Gastrocnemius medialis (tissue), 4 donors: ENCODE measurements around the gene NSMCE1. TPM values are rescaled to one million over a fixed set of nuclear protein-coding genes. Genes with fewer than 3 reads are reported as not detected.

Experiments
- ATAC-seq, 2 donors: fragments of 150-250 bp; one replicate each; pipeline ENCODE4 v1.9.1; 2016
- DNase-seq, 2 donors: peaks; one replicate each; pipeline ENCODE4 v3.0.0-alpha.2; 2019
- H3K27ac ChIP-seq, 4 donors: fragments of 200-600 bp; sonication (generic); 1 replicate in 1 of 4; 2 replicates in 3 of 4; pipeline ENCODE4 v1.5.1; 2016 to 2018; ENCODE audit warnings: mild to moderate bottlenecking in 2 of 4, moderate library complexity in 1 of 4
- H3K27me3 ChIP-seq, 3 donors: fragments of 200-600 bp; sonication (generic) in 2 of 3; 1 replicate in 1 of 3; 2 replicates in 2 of 3; pipeline versions ENCODE4 v1.5.1 to v1.6.0; 2016 to 2019; ENCODE audit warnings: mild to moderate bottlenecking in 1 of 3, moderate library complexity in 1 of 3
- H3K36me3 ChIP-seq, 2 donors: fragments of 200-600 bp; sonication (generic) in 1 of 2; one replicate each; pipeline ENCODE4 v1.5.1; 2017 to 2018
- H3K4me1 ChIP-seq, 2 donors: fragments of 200-600 bp; sonication (generic) in 1 of 2; one replicate each; pipeline ENCODE4 v1.5.1; 2016 to 2017; ENCODE audit warnings: mild to moderate bottlenecking in 2 of 2
- H3K4me3 ChIP-seq, 4 donors: fragments of 200-600 bp; sonication (generic) in 3 of 4; 1 replicate in 1 of 4; 2 replicates in 3 of 4; pipeline ENCODE4 v1.5.1; 2016 to 2019; ENCODE audit warnings: mild to moderate bottlenecking in 2 of 4
- H3K9me3 ChIP-seq, 3 donors: fragments of 200-600 bp; sonication (generic) in 2 of 3; 1 replicate in 1 of 3; 2 replicates in 2 of 3; pipeline ENCODE4 v1.5.1; 2016 to 2019
- POLR2A ChIP-seq, 2 donors: fragments of 450-650 bp; IDR thresholded peaks; one replicate each; pipeline ENCODE4 v1.6.1; 2017; ENCODE audit warnings: antibody characterized with exemption in 2 of 2, mild to moderate bottlenecking in 2 of 2, moderate library complexity in 2 of 2
- in situ Hi-C, 4 donors: fragments of 200-750 bp; cut with MboI; loops; one replicate each; pipeline versions ENCODE4 v1.15.0 to v1.8.0; 2017; ENCODE audit warnings: low sequenced_read_pairs in 4 of 4
- intact Hi-C: fragments of 100-400 bp; cut with DNase I; formaldehyde crosslinking; loops from one replicate; pipeline ENCODE4 v1.15.1; 2023; ENCODE audit warnings: low total_unique reads
- total RNA-seq, 4 donors: library from RNA; depleted of rRNA; stranded (reverse); fragments of >200 nt; gene quantifications; one replicate each; pipeline versions ENCODE4 v1.1.0 to v1.2.3, GENCODE V29; 2016
- TF ChIP-seq, protein P1 (sequence below), 5 experiments: fragments of 450-650 bp in 3 of 5; fragments of 200-600 bp in 2 of 5; sonication (generic) in 2 of 5; IDR thresholded peaks in 4 of 5; conservative IDR thresholded peaks in 1 of 5; 1 replicate in 4 of 5; 2 replicates in 1 of 5; pipeline ENCODE4 v1.5.1; 2016 to 2019; ENCODE audit warnings: antibody characterized with exemption in 5 of 5, mild to moderate bottlenecking in 3 of 5, moderate library complexity in 3 of 5

The NSMCE1 gene
- total RNA-seq, 4 donors from 2014 or later: 20.2 to 29.1 (median 22.0) TPM

DNA sequence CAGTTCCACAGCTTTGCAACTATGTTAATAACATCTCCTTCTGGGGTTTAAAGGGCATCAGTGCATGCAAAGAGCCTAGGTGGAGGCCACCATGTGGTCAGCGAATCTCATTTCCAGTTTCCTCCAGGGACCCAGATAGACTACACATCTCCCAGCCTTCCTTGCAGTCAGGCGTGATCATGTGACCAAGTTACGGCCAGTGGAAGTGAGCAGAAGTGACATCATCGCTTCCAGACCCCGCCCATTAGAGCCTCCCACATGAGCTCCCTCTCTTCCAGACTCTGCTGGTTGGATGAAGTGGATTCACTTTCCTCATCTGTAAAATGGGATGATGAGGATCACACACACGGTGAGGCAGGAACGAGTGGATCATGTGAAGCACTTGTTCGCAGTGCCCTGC is 92.7 kb downstream of the NSMCE1 start:
- Histone ChIP-seq H3K4me1 (no peaks in the 10 kb centered on the region), H3K36me3 (no peaks in the 10 kb centered on the region), H3K9me3 (peaks cover 0 to 4% (median 0%) of the 10 kb centered on the region in 3 donors), H3K27me3 (peaks cover 0 to 4% (median 0%) of the 10 kb centered on the region in 3 donors), H3K27ac (no peak overlapping the region), H3K4me3 (no peak overlapping the region)
- no peak for DNase-seq
- TF ChIP-seq, protein P1, sequence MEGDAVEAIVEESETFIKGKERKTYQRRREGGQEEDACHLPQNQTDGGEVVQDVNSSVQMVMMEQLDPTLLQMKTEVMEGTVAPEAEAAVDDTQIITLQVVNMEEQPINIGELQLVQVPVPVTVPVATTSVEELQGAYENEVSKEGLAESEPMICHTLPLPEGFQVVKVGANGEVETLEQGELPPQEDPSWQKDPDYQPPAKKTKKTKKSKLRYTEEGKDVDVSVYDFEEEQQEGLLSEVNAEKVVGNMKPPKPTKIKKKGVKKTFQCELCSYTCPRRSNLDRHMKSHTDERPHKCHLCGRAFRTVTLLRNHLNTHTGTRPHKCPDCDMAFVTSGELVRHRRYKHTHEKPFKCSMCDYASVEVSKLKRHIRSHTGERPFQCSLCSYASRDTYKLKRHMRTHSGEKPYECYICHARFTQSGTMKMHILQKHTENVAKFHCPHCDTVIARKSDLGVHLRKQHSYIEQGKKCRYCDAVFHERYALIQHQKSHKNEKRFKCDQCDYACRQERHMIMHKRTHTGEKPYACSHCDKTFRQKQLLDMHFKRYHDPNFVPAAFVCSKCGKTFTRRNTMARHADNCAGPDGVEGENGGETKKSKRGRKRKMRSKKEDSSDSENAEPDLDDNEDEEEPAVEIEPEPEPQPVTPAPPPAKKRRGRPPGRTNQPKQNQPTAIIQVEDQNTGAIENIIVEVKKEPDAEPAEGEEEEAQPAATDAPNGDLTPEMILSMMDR (IDR thresholded peaks at IDR 0.05 in 4 of 5, conservative IDR thresholded peaks at IDR 0.05 in 1 of 5): no peak
- no peak for TF ChIP-seq POLR2A (IDR thresholded peaks at IDR 0.05)
- no peak for ATAC-seq
- intact Hi-C loops (no loop called here), in situ Hi-C loops (loop anchor here in 3 of 4 donors (5.0 to 25.0 kb wide), 5 partner anchors 89 to 279 kb away; no protein-coding TSS in a partner anchor)

Other genes with a start within 250 kb of the NSMCE1 start
- not detected for gene C16orf82, start 201.8 kb downstream of the NSMCE1 start, total RNA-seq
- gene KDM8, start 65.2 kb downstream of the NSMCE1 start, total RNA-seq: 1 to 10 TPM; 3.2 to 6.3 (median 5.1) TPM
- gene IL4R, start 45.2 kb upstream of the NSMCE1 start, total RNA-seq: 1 to 10 TPM; 4.5 to 7.4 (median 6.5) TPM
- under 1 TPM in 1 of 4 donors, not detected in 3; 0.15 TPM for gene IL21R, start 133.4 kb upstream of the NSMCE1 start, total RNA-seq